ENCODE measurements around the gene LPAR3.

The LPAR3 gene

DNA sequence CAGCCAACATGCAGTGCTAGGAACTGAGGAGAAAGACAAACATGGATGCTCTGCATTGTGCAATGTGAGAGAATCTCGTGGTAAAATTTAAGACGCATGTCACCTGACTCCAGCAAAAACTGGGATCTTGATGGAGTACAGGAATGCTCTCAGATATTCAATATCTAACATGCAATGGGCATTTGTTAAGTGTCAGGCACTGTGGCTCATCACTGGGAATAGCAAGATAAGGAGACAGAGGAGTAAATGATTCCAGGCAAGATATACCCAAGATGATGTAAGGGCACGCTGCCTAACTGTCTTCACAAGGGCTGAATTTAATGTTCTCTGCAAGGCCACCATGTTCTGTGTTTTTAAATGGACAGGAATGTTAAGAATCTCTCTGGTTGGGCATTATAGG lies 67.8 kb downstream of the LPAR3 start:
- Histone ChIP-seq H3K27me3 (ENCODE audit: insufficient read depth, poor library complexity, severe bottlenecking) (peaks cover 4% of the 10 kb centered on the region), H3K4me3 (replicated peaks; ENCODE audit: insufficient read depth, low read length) (no peak overlapping the region), H3K27ac (replicated peaks) (no peak overlapping the region)
- no peak for DNase-seq (ENCODE audit: low read depth in 1 of 2, low spot score in 1 of 2)
- TF ChIP-seq REST (IDR thresholded peaks at IDR 0.05; ENCODE audit: insufficient replicate concordance, low read depth) (no peak), GABPA (IDR thresholded peaks at IDR 0.05; ENCODE audit: low read depth) (no peak)

DNA sequence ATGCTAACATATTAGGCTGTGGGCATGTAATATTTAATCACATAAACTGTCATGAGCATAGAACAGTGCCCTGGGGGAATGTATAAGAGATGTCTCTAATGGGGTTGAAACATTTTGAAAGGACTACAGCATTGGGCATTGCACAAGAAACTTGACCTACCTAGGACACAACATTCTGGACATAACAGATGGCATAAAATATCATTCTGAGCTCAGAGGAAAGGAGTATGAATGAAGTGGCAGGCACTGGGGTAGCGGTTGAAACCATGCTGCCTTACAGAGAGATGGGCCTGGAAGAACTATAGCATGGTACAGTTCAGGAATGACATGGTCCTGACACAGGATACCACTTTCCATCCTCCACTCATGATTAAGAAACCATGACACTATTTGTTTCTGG lies 69.0 kb downstream of the LPAR3 start:
- no peak for TF ChIP-seq REST (IDR thresholded peaks at IDR 0.05; ENCODE audit: insufficient replicate concordance, low read depth)
- TF ChIP-seq CTCF (IDR thresholded peaks at IDR 0.05; ENCODE audit: insufficient read depth, low read length): no peak

DNA sequence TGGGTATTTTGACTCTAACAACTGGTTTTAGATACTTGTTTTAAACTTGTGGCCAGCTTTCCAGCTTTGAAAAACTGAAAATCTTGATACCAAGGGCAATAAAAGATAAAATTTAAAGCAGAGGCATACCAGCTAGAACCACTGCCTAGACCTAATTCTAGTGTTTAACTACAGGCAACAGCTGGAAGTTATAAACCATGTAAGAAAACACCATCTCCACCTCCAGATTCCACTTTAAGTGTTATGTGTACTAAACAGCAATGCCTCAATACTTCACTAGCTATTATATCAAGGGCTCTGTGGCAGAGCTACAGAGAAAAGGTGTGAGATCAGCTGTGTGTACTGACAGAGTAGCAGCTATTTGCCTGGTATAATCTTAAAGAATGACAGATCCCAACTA lies 69.5 kb downstream of the LPAR3 start:
- TF ChIP-seq POLR2AphosphoS5 (IDR thresholded peaks at IDR 0.05; ENCODE audit: low read depth) (no peak), CTCF (IDR thresholded peaks at IDR 0.05; ENCODE audit: insufficient read depth, low read length) (no peak), REST (IDR thresholded peaks at IDR 0.05; ENCODE audit: insufficient replicate concordance, low read depth) (no peak), GABPA (IDR thresholded peaks at IDR 0.05; ENCODE audit: low read depth) (no peak), SPI1 (IDR thresholded peaks at IDR 0.05; ENCODE audit: borderline replicate concordance, low read depth) (no peak)
- no peak overlapping the region for H3K4me3 ChIP-seq (replicated peaks; ENCODE audit: insufficient read depth, low read length)
- no peak overlapping the region for H3K27ac ChIP-seq (replicated peaks)
- H3K27me3 ChIP-seq (ENCODE audit: insufficient read depth, poor library complexity, severe bottlenecking): peaks cover 4% of the 10 kb centered on the region
- DNase-seq (ENCODE audit: low read depth in 1 of 2, low spot score in 1 of 2): no peak

More for the DNA sequence above, 69.0 kb downstream of the LPAR3 start:
- Histone ChIP-seq H3K27ac (replicated peaks) (no peak overlapping the region), H3K27me3 (ENCODE audit: insufficient read depth, poor library complexity, severe bottlenecking) (peaks cover 4% of the 10 kb centered on the region), H3K4me3 (replicated peaks; ENCODE audit: insufficient read depth, low read length) (no peak overlapping the region)
- DNase-seq (ENCODE audit: low read depth in 1 of 2, low spot score in 1 of 2): no peak

DNA sequence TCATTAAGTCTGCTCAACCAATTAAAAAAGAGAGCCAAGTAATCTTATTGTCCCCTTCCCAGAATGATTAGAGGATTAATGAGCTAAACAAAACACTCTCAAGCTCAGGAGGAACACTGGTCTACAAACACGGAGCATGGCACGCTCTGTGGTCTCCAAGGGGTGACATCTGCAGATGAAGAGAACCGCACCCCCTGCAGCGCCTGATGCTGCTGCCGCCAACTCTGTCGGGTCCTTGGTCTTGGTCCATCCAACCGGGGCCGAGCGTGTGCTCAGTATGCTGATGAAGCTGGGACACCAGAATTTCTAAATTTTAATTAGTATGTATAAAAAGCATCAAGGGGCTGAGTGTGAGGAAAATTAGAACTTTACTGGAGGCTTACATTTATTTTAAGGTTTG lies 82.7 kb downstream of the LPAR3 start:
- TF ChIP-seq CTCF (IDR thresholded peaks at IDR 0.05; ENCODE audit: insufficient read depth, low read length) (no peak), GABPA (IDR thresholded peaks at IDR 0.05; ENCODE audit: low read depth) (no peak), SPI1 (IDR thresholded peaks at IDR 0.05; ENCODE audit: borderline replicate concordance, low read depth) (no peak), REST (IDR thresholded peaks at IDR 0.05; ENCODE audit: insufficient replicate concordance, low read depth) (no peak), POLR2AphosphoS5 (IDR thresholded peaks at IDR 0.05; ENCODE audit: low read depth) (no peak)
- peaks cover 15% of the 10 kb centered on the region for H3K27me3 ChIP-seq (ENCODE audit: insufficient read depth, poor library complexity, severe bottlenecking)
- H3K27ac ChIP-seq (replicated peaks): no peak overlapping the region
- no peak overlapping the region for H3K4me3 ChIP-seq (replicated peaks; ENCODE audit: insufficient read depth, low read length)
- no peak for DNase-seq (ENCODE audit: low read depth in 1 of 2, low spot score in 1 of 2)

Measured in HL-60 (cell line).